AG04450 (cell line): ENCODE data around the gene SPATC1L. TPM values are rescaled to one million over a fixed set of nuclear protein-coding genes. Genes with fewer than 3 reads are reported as not detected.

Experiments
- CTCF ChIA-PET: fragments of 300-600, 350-600 bp; formaldehyde crosslinking; extraction: SDS; loops from one replicate; lab custom pipeline; 2022; ENCODE audit warnings: antibody characterized with exemption, inconsistent platforms; lab: Charles Lee
- POLR2A ChIA-PET: fragments of 350-600 bp; formaldehyde crosslinking; extraction: SDS; loops from one replicate; lab custom pipeline; 2021; ENCODE audit warnings: antibody characterized with exemption, inconsistent platforms; lab: Yijun Ruan, JAX
- DNase-seq: peaks from one replicate; pipeline ENCODE4 v3.0.0-alpha.2; 2011; ENCODE audit warnings: low read depth, low spot score
- H3K27ac ChIP-seq: one replicate; pipeline ENCODE4 v1.5.1; 2012; ENCODE audit warnings: low read depth, low read length, control low read depth
- H3K27me3 ChIP-seq: one replicate; pipeline ENCODE4 v1.6.0; 2012; ENCODE audit warnings: low read length; ENCODE audit not compliant: control insufficient read depth, insufficient read depth
- H3K4me3 ChIP-seq: 2 replicates; pipeline ENCODE4 v1.5.1; 2011; ENCODE audit warnings: mild to moderate bottlenecking, low read depth, low read length, control low read depth
- H3K9me3 ChIP-seq: 2 replicates; pipeline ENCODE4 v1.5.1; 2012; ENCODE audit warnings: low read length; ENCODE audit not compliant: control insufficient read depth, insufficient read depth
- CTCF ChIP-seq: IDR thresholded peaks from 2 replicates; pipeline ENCODE4 v1.5.1; 2011; ENCODE audit warnings: low read depth, low read length, control low read depth, inconsistent platforms
- polyA plus RNA-seq: library from polyadenylated mRNA; depleted of rRNA; stranded (reverse); fragments of >200 nt; gene quantifications from 2 replicates; pipeline ENCODE4 v1.2.3, GENCODE V29; 2011

SPATC1L gene
- polyA plus RNA-seq, 1 experiment: 1.6 TPM

- ChIA-PET CTCF (interaction anchor here (1.2 kb wide), 1 partner anchor 8 kb away, joined by 4 read pairs; no protein-coding TSS in a partner anchor), POLR2A (no interaction called here)
- peaks cover 21% of the 10 kb centered on the region for H3K27me3 ChIP-seq
- no peak overlapping the region for H3K4me3 ChIP-seq
- H3K9me3 ChIP-seq: peaks cover 6% of the 10 kb centered on the region; the same call in 1 of the 2 replicates
- no peak for DNase-seq
- no peak for TF ChIP-seq CTCF
- H3K27ac ChIP-seq: no peak overlapping the region
Measured at GRCh38 chr21:46161633-46162592, 22.3 kb downstream of the SPATC1L start.

- Histone ChIP-seq H3K27me3 (peaks cover 21% of the 10 kb centered on the region), H3K4me3 (no peak overlapping the region), H3K9me3 (peaks cover 6% of the 10 kb centered on the region; the same call in 1 of the 2 replicates), H3K27ac (no peak overlapping the region)
- TF ChIP-seq CTCF: no peak
- ChIA-PET POLR2A (no interaction called here), CTCF (interaction anchor here (1.2 kb wide), 1 partner anchor 7 kb away, joined by 4 read pairs; no protein-coding TSS in a partner anchor)
- no peak for DNase-seq
Measured at GRCh38 chr21:46160907-46161632, 23.2 kb downstream of the SPATC1L start.

- Histone ChIP-seq H3K9me3 (peaks cover 6% of the 10 kb centered on the region; the same call in 1 of the 2 replicates), H3K4me3 (no peak overlapping the region), H3K27ac (no peak overlapping the region), H3K27me3 (peaks cover 21% of the 10 kb centered on the region)
- no peak for DNase-seq
- ChIA-PET CTCF (interaction anchor here (0.7 kb wide), 1 partner anchor 17 kb away, joined by 4 read pairs; no protein-coding TSS in a partner anchor), POLR2A (no interaction called here)
- no peak for TF ChIP-seq CTCF
Measured at GRCh38 chr21:46160657-46160906, 23.7 kb downstream of the SPATC1L start.

- CTCF ChIA-PET: interaction anchor here (0.7 kb wide), 1 partner anchor 17 kb away, joined by 4 read pairs; no protein-coding TSS in a partner anchor
- H3K9me3 ChIP-seq: peaks cover 6% of the 10 kb centered on the region; the same call in 1 of the 2 replicates
Measured at GRCh38 chr21:46159841-46160656, 24.2 kb downstream of the SPATC1L start.

More at GRCh38 chr21:46159841-46160656, 24.2 kb downstream of the SPATC1L start:
- Histone ChIP-seq H3K4me3 (no peak overlapping the region), H3K27ac (no peak overlapping the region), H3K27me3 (peaks cover 21% of the 10 kb centered on the region)
- no peak for DNase-seq
- POLR2A ChIA-PET: no interaction called here
- TF ChIP-seq CTCF: no peak
